K562 (cell line): Measurements from ENCODE around the gene GPRIN2. TPM values are rescaled to one million over a fixed set of nuclear protein-coding genes. Genes with fewer than 3 reads are reported as not detected.

Source experiments
- BDP1 ChIP-seq: IDR thresholded peaks from 3 replicates; pipeline ENCODE4 v1.6.1; 2011; ENCODE audit not compliant: insufficient read length, insufficient read depth
- CBX2 ChIP-seq: fragments of 200-600 bp; sonication (generic); IDR thresholded peaks from one replicate; pipeline ENCODE4 v1.6.1; 2012; ENCODE audit warnings: mild to moderate bottlenecking, low read length, inconsistent platforms; ENCODE audit not compliant: insufficient read depth, poor library complexity, severe bottlenecking
- EP400 ChIP-seq: fragments of 450-650 bp; IDR thresholded peaks from 2 replicates; pipeline ENCODE4 v1.6.1; 2017; ENCODE audit warnings: antibody characterized with exemption, mild to moderate bottlenecking, moderate library complexity
- FOS ChIP-seq: IDR thresholded peaks from 3 replicates; pipeline ENCODE4 v1.6.1; 2011; ENCODE audit not compliant: insufficient read length; ENCODE audit errors: extremely low read depth
- MTA2 ChIP-seq: fragments of 450-650 bp; IDR thresholded peaks from 2 replicates; pipeline ENCODE4 v1.6.1; 2016; ENCODE audit warnings: low read depth
- NFATC3 ChIP-seq: fragments of 450-650 bp; IDR thresholded peaks from 2 replicates; pipeline ENCODE4 v1.6.1; 2017; ENCODE audit warnings: mild to moderate bottlenecking
- PCBP1 ChIP-seq: fragments of 200-400 bp; formaldehyde crosslinking; IDR thresholded peaks from 2 replicates; pipeline ENCODE4 v1.6.1; 2018; ENCODE audit warnings: mild to moderate bottlenecking, low read depth, low read length; ENCODE audit not compliant: poor library complexity, severe bottlenecking
- SETDB1 ChIP-seq: IDR thresholded peaks from one replicate; pipeline ENCODE4 v1.6.1; 2012; ENCODE audit warnings: low read length, control low read depth, inconsistent platforms
- SIX5 ChIP-seq, 2 experiments: IDR thresholded peaks; 2 replicates each; pipeline ENCODE4 v1.6.1; 2011; ENCODE audit warnings: low read length in 2 of 2, borderline replicate concordance in 1 of 2, low read depth in 1 of 2, mild to moderate bottlenecking in 1 of 2, moderate library complexity in 1 of 2; ENCODE audit not compliant: insufficient read depth in 1 of 2
- SLC30A9 ChIP-seq: fragments of 250-450 bp; sonication (Bioruptor Pico); IDR thresholded peaks from 2 replicates; pipeline ENCODE4 v1.8.0; 2022; ENCODE audit warnings: mild to moderate bottlenecking, moderate library complexity
- TBP ChIP-seq: optimal IDR thresholded peaks from 2 replicates; pipeline ENCODE3; 2011; ENCODE audit warnings: low read depth, low read length, improper control_type of control experiment
- ZFP30 ChIP-seq: fragments of 250-450 bp; sonication (Bioruptor Pico); IDR thresholded peaks from 2 replicates; pipeline ENCODE4 v1.8.0; 2022; ENCODE audit warnings: moderate library complexity, mild to moderate bottlenecking, inconsistent platforms, borderline replicate concordance
- ZNF766 ChIP-seq: fragments of 200-800 bp; sonication (Bioruptor generic); conservative IDR thresholded peaks from 2 replicates; pipeline ENCODE4 v1.6.1; 2016; ENCODE audit warnings: missing genetic modification characterization, missing compliant biosample characterization
- polyA plus RNA-seq, 8 experiments: library from polyadenylated mRNA; depleted of rRNA in 4 of 8; stranded (reverse) in 5 of 8; unstranded in 3 of 8; fragments of >200 nt; fragmentation: Nextera tagmentation in 2 of 8; fragmentation: Illumina TruSeq in 1 of 8; extraction: Ambion mirVana in 2 of 8; extraction: Trizol in 1 of 8; gene quantifications; 2 replicates each; pipeline versions ENCODE4 v1.2.1 to v1.2.3, GENCODE V29; 2011 to 2014; ENCODE audit warnings: inconsistent platforms in 1 of 8, missing spikeins in 1 of 8
- total RNA-seq, 7 experiments: library from RNA; depleted of rRNA in 6 of 7; stranded (reverse); fragments of >200 nt in 6 of 7; fragmentation: Illumina TruSeq in 2 of 7; extraction: Trizol in 2 of 7; gene quantifications; 2 replicates each; pipeline versions ENCODE4 v1.2.1 to v1.2.3, GENCODE V29; 2011 to 2021; ENCODE audit warnings: low replicate concordance in 1 of 7
- TF ChIP-seq, protein P1 (sequence below), 3 experiments: IDR thresholded peaks in 2 of 3; conservative IDR thresholded peaks in 1 of 3; 2 replicates each; pipeline ENCODE4 v1.5.1; 2011 to 2012; ENCODE audit warnings: low read length in 3 of 3, mild to moderate bottlenecking in 3 of 3, control low read depth in 2 of 3, improper control_type of control experiment in 1 of 3, inconsistent platforms in 1 of 3, low read depth in 1 of 3, mixed read lengths in 1 of 3, moderate library complexity in 1 of 3; ENCODE audit not compliant: insufficient read depth in 2 of 3
- TF ChIP-seq, protein P2 (sequence below): fragments of 250-450 bp; sonication (Bioruptor Pico); IDR thresholded peaks from 2 replicates; pipeline ENCODE4 v1.9.0; 2021; ENCODE audit warnings: mild to moderate bottlenecking, inconsistent platforms
- TF ChIP-seq, protein P3 (sequence below), 3 experiments: fragments of 200-800 bp in 1 of 3; fragments of 250-450 bp in 1 of 3; fragments of 450-650 bp in 1 of 3; sonication (Bioruptor Pico) in 1 of 3; sonication (Bioruptor generic) in 1 of 3; formaldehyde crosslinking in 1 of 3; IDR thresholded peaks; 2 replicates each; pipeline versions ENCODE4 v1.6.1 to v1.8.0; 2016 to 2022; ENCODE audit warnings: mild to moderate bottlenecking in 2 of 3, missing genetic modification characterization in 2 of 3, missing compliant biosample characterization in 1 of 3, moderate library complexity in 1 of 3
- TF ChIP-seq, protein P4 (sequence below), 2 experiments: IDR thresholded peaks; 2 replicates each; pipeline ENCODE4 v1.6.1; 2011; ENCODE audit warnings: borderline replicate concordance in 1 of 2, control low read depth in 1 of 2, low read depth in 1 of 2, low read length in 1 of 2, mild to moderate bottlenecking in 1 of 2, mixed read lengths in 1 of 2, moderate library complexity in 1 of 2; ENCODE audit not compliant: insufficient read depth in 1 of 2, insufficient read length in 1 of 2, poor library complexity in 1 of 2, severe bottlenecking in 1 of 2; ENCODE audit errors: extremely low read depth in 1 of 2

GPRIN2 gene
- total and polyA plus RNA-seq, 9 of the 15 experiments (the other 6 are each of a cell fraction or from before 2014, with no cell fraction given) = not detected

DNA sequence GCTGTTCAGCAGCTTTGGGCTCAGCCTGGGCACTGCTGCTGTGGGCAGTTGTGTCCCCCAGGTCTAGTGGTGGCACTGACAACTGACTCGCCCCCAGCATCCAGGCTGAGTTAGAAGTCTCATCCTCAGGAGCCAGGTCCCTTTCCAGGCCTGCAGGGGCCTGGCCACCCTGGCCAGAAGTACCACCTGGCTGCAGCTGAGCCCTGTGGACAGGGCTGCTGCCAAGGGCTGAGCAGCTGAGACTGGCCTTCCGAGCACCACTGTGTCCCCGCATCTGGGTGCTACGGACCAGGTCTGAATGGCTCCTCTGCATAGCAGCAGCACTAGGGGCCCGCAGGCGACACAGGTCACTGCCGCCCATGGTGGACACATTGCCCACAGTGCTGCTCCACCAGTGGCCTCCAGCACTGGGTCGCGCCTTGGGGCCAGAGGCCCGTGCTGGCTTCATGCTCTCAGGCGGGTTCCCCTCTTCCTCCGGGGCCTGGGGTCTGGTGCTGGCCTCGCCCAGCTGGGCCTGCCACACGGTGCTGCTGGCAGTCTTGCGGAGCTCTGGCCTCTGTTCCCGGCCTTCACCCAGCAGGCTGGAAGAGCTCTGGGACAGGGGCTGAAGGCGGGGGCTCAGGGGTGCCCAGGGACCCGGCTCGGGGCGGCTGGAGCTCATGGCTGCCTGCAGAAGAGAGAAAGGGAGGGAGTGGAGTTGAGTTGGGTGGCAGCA lies 6.2 kb downstream of the GPRIN2 start (continued):
- TF ChIP-seq ZNF766 (no peak), BDP1 (no peak), MTA2 (no peak), NFATC3 (no peak), EP400 (no peak), PCBP1 (peak; percentile 43), TBP (no peak), FOS (no peak), SIX5 (IDR thresholded peaks at IDR 0.05; ENCODE audit: borderline replicate concordance in 1 of 2, insufficient read depth in 1 of 2, low read depth in 1 of 2, low read length in 2 of 2) (no peak), ZFP30 (CRISPR knock-in tag) (no peak), CBX2 (no peak), SETDB1 (no peak), SLC30A9 (CRISPR knock-in tag) (no peak)
- TF ChIP-seq, protein P1, sequence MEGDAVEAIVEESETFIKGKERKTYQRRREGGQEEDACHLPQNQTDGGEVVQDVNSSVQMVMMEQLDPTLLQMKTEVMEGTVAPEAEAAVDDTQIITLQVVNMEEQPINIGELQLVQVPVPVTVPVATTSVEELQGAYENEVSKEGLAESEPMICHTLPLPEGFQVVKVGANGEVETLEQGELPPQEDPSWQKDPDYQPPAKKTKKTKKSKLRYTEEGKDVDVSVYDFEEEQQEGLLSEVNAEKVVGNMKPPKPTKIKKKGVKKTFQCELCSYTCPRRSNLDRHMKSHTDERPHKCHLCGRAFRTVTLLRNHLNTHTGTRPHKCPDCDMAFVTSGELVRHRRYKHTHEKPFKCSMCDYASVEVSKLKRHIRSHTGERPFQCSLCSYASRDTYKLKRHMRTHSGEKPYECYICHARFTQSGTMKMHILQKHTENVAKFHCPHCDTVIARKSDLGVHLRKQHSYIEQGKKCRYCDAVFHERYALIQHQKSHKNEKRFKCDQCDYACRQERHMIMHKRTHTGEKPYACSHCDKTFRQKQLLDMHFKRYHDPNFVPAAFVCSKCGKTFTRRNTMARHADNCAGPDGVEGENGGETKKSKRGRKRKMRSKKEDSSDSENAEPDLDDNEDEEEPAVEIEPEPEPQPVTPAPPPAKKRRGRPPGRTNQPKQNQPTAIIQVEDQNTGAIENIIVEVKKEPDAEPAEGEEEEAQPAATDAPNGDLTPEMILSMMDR (IDR thresholded peaks at IDR 0.05 in 2 of 3, conservative IDR thresholded peaks at IDR 0.05 in 1 of 3; ENCODE audit: insufficient read depth in 2 of 3, low read depth in 1 of 3, low read length in 3 of 3) = no peak
- TF ChIP-seq, protein P2, sequence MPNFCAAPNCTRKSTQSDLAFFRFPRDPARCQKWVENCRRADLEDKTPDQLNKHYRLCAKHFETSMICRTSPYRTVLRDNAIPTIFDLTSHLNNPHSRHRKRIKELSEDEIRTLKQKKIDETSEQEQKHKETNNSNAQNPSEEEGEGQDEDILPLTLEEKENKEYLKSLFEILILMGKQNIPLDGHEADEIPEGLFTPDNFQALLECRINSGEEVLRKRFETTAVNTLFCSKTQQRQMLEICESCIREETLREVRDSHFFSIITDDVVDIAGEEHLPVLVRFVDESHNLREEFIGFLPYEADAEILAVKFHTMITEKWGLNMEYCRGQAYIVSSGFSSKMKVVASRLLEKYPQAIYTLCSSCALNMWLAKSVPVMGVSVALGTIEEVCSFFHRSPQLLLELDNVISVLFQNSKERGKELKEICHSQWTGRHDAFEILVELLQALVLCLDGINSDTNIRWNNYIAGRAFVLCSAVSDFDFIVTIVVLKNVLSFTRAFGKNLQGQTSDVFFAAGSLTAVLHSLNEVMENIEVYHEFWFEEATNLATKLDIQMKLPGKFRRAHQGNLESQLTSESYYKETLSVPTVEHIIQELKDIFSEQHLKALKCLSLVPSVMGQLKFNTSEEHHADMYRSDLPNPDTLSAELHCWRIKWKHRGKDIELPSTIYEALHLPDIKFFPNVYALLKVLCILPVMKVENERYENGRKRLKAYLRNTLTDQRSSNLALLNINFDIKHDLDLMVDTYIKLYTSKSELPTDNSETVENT (CRISPR knock-in tag) = 0 out of 2 replicates have a peak, but pooled peaks have one; percentile 11
- TF ChIP-seq, protein P3, sequence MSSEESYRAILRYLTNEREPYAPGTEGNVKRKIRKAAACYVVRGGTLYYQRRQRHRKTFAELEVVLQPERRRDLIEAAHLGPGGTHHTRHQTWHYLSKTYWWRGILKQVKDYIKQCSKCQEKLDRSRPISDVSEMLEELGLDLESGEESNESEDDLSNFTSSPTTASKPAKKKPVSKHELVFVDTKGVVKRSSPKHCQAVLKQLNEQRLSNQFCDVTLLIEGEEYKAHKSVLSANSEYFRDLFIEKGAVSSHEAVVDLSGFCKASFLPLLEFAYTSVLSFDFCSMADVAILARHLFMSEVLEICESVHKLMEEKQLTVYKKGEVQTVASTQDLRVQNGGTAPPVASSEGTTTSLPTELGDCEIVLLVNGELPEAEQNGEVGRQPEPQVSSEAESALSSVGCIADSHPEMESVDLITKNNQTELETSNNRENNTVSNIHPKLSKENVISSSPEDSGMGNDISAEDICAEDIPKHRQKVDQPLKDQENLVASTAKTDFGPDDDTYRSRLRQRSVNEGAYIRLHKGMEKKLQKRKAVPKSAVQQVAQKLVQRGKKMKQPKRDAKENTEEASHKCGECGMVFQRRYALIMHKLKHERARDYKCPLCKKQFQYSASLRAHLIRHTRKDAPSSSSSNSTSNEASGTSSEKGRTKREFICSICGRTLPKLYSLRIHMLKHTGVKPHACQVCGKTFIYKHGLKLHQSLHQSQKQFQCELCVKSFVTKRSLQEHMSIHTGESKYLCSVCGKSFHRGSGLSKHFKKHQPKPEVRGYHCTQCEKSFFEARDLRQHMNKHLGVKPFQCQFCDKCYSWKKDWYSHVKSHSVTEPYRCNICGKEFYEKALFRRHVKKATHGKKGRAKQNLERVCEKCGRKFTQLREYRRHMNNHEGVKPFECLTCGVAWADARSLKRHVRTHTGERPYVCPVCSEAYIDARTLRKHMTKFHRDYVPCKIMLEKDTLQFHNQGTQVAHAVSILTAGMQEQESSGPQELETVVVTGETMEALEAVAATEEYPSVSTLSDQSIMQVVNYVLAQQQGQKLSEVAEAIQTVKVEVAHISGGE (CRISPR knock-in tag; IDR thresholded peaks at IDR 0.05) = 0 out of 6 replicates have a peak, but pooled peaks of 1 of the 3 experiments have one; percentile 11
- TF ChIP-seq, protein P4, sequence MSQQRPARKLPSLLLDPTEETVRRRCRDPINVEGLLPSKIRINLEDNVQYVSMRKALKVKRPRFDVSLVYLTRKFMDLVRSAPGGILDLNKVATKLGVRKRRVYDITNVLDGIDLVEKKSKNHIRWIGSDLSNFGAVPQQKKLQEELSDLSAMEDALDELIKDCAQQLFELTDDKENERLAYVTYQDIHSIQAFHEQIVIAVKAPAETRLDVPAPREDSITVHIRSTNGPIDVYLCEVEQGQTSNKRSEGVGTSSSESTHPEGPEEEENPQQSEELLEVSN (IDR thresholded peaks at IDR 0.05; ENCODE audit: borderline replicate concordance in 1 of 2, extremely low read depth in 1 of 2, insufficient read depth in 1 of 2, insufficient read length in 1 of 2, low read depth in 1 of 2, low read length in 1 of 2, poor library complexity in 1 of 2, severe bottlenecking in 1 of 2) = no peak
